SJCRH30 (cell line): Measurements from ENCODE around the gene IQGAP2. TPM values are rescaled to one million over a fixed set of nuclear protein-coding genes. Genes with fewer than 3 reads are reported as not detected.
"Not testable (repeated sequence)": the region's sequence is repeated elsewhere in the genome, so short reads cannot be mapped to it uniquely, and the experiment has no call there.

Source experiments
- DNase-seq, 2 experiments: peaks; one replicate each; pipeline ENCODE4 v3.0.0-alpha.2; 2015 to 2020
- H3K27ac ChIP-seq: fragments of 250-450 bp; sonication (Bioruptor Pico); 2 replicates; pipeline ENCODE4 v1.5.1; 2020; ENCODE audit warnings: mild to moderate bottlenecking, moderate library complexity
- H3K27me3 ChIP-seq: fragments of 250-450 bp; sonication (Bioruptor Pico); 2 replicates; pipeline ENCODE4 v1.5.1; 2020; ENCODE audit warnings: mild to moderate bottlenecking, moderate library complexity
- H3K36me3 ChIP-seq: fragments of 250-450 bp; sonication (Bioruptor Pico); 2 replicates; pipeline ENCODE4 v1.5.1; 2020; ENCODE audit warnings: mild to moderate bottlenecking, moderate library complexity
- H3K4me1 ChIP-seq: fragments of 250-450 bp; sonication (Bioruptor Pico); 2 replicates; pipeline ENCODE4 v1.5.1; 2020; ENCODE audit warnings: mild to moderate bottlenecking, moderate library complexity
- H3K4me3 ChIP-seq: fragments of 250-450 bp; sonication (Bioruptor Pico); 2 replicates; pipeline ENCODE4 v1.5.1; 2020; ENCODE audit warnings: mild to moderate bottlenecking, moderate library complexity
- H3K9me3 ChIP-seq: fragments of 250-450 bp; sonication (Bioruptor Pico); replicated peaks from 2 replicates; pipeline ENCODE4 v1.5.1; 2020; ENCODE audit warnings: mild to moderate bottlenecking, moderate library complexity
- total RNA-seq: library from RNA; depleted of rRNA; stranded (reverse); fragments of >200 nt; shearing (Covaris generic); gene quantifications from 2 replicates; pipeline ENCODE4 v1.2.3, GENCODE V29; 2014

Gene IQGAP2
- total RNA-seq, 1 experiment from 2014 or later, result 11.4 TPM

- Histone ChIP-seq H3K4me3 (no peak overlapping the region), H3K27me3 (no peaks in the 10 kb centered on the region), H3K36me3 (no peaks in the 10 kb centered on the region), H3K27ac (no peak overlapping the region), H3K9me3 (no peaks in the 10 kb centered on the region), H3K4me1 (no peaks in the 10 kb centered on the region)
- no peak for DNase-seq
These were observed 143.5 kb downstream of the IQGAP2 start for GRCh38 chr5:76546497-76547102.

- H3K4me3 ChIP-seq, result no peak overlapping the region
- no peaks in the 10 kb centered on the region for H3K36me3 ChIP-seq
- H3K9me3 ChIP-seq, result no peaks in the 10 kb centered on the region
- no peak for DNase-seq
- H3K27me3 ChIP-seq, result no peaks in the 10 kb centered on the region
- no peaks in the 10 kb centered on the region for H3K4me1 ChIP-seq
- H3K27ac ChIP-seq, result no peak overlapping the region
These were observed 144.3 kb downstream of the IQGAP2 start for GRCh38 chr5:76547242-76547890.

GRCh38 chr5:76547891-76548524, 144.9 kb downstream of the IQGAP2 start:
- DNase-seq, result no peak
- no peak overlapping the region for H3K27ac ChIP-seq
- no peaks in the 10 kb centered on the region for H3K36me3 ChIP-seq
- no peak overlapping the region for H3K4me3 ChIP-seq
- H3K4me1 ChIP-seq, result no peaks in the 10 kb centered on the region
- H3K9me3 ChIP-seq, result no peaks in the 10 kb centered on the region
- no peaks in the 10 kb centered on the region for H3K27me3 ChIP-seq

DNA sequence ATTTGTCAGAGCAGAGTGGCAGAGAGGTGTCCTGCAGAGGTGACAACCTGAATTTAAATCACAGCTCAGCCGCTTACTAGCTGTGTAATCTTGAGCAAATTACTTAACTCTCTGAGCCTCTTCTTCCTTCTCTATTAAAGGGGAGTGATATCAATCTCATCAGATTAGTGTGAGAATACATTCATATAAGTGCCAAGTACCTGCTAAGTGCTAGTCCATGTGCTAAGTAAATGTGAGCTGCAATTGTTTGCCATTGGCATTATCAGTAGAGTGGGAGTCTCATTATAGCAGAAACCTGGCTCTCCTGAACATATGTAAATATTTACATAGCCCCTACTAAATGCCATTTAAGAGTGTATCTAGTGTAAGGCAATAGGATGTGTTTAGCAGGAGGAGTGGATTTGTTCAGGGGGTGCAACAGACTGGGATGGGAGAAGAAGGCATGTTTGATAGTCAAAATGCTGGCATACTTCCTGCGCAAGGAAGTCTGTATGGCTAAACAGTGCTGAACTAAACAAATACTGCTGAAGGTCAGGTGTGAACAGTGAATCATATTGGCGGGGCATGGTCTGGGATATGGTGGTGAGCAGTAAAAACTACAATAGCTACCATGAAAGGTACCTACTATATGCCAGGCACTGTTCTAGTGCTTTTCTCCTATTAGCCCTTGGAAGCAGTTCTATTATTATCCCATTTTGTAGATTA, 145.6 kb downstream of the IQGAP2 start:
- DNase-seq, result no peak
- H3K9me3 ChIP-seq, result no peaks in the 10 kb centered on the region
- no peak overlapping the region for H3K4me3 ChIP-seq
- H3K27me3 ChIP-seq, result no peaks in the 10 kb centered on the region
- H3K27ac ChIP-seq, result no peak overlapping the region
- no peaks in the 10 kb centered on the region for H3K4me1 ChIP-seq
- no peaks in the 10 kb centered on the region for H3K36me3 ChIP-seq

GRCh38 chr5:76550881-76551280, 147.8 kb downstream of the IQGAP2 start:
- DNase-seq, H3K36me3 ChIP-seq, H3K4me3 ChIP-seq: not testable (repeated sequence)

DNA sequence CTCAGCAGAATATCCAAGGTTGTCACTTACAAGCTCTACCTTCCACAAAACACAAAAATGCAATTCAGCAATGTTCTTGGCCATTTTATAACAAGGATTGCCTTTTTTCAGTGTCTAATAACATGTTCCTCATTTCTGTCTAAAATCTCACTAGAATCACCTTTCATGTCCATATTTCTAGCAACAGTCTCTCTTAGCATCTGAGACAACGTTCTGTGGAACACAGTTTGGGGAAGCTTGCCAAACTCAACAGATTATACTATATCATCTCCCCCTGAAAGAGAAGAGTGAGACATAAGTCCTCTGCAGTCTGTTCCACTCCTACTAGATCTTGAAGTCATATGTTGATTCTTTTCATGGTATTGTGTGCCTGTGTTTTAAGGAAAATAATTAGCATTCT, 149.5 kb downstream of the IQGAP2 start:
- no peak for DNase-seq
- no peaks in the 10 kb centered on the region for H3K9me3 ChIP-seq
- no peaks in the 10 kb centered on the region for H3K27me3 ChIP-seq
- H3K36me3 ChIP-seq, result no peaks in the 10 kb centered on the region
- H3K4me3 ChIP-seq, result no peak overlapping the region
- H3K4me1 ChIP-seq, result no peaks in the 10 kb centered on the region
- no peak overlapping the region for H3K27ac ChIP-seq

More at GRCh38 chr5:76550881-76551280, 147.8 kb downstream of the IQGAP2 start:
- H3K27ac ChIP-seq, H3K4me1 ChIP-seq, H3K9me3 ChIP-seq, H3K27me3 ChIP-seq: not testable (repeated sequence)

DNA sequence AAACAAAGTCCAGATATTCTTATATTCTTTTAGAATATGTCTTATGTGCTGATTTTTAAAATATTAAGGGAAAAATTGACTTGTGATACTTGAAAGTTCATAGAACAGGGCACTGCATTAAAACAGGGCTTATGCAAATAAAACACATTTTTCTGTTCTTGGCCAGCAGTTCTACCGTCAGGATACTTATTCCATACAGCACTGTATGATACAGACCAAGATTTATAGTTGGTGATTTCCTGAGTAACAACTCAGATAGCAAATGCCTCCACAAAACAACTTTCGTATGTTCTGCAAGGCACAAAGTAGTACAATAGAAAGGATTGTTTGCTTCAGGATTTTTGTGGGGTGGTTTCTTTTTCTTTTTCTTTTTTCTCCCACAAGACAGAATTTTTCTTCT, 150.2 kb downstream of the IQGAP2 start:
- H3K4me1 ChIP-seq, result no peaks in the 10 kb centered on the region
- no peaks in the 10 kb centered on the region for H3K36me3 ChIP-seq
- DNase-seq, result no peak
- no peak overlapping the region for H3K27ac ChIP-seq
- no peaks in the 10 kb centered on the region for H3K27me3 ChIP-seq
- H3K4me3 ChIP-seq, result no peak overlapping the region
- no peaks in the 10 kb centered on the region for H3K9me3 ChIP-seq

DNA sequence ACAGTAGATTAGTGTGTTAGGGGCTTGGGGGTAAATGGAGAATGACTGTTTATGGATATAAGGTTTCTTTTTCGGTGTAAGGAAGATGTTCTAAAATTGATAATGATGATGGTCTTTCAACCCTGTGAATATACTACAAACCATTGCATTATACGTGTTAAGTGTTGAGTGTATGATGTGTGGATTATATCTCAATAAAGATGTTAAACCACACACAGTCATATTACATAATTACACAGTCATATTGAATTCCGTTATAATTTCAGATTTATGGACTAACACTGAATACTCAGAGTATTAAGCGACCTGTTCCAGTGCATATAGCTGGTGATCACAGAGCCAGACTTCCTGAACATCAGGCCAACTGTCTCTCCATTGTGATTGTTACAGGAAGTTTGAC, 152.0 kb downstream of the IQGAP2 start:
- H3K27ac ChIP-seq, result no peak overlapping the region
- H3K27me3 ChIP-seq, result no peaks in the 10 kb centered on the region
- H3K36me3 ChIP-seq, result no peaks in the 10 kb centered on the region
- no peaks in the 10 kb centered on the region for H3K9me3 ChIP-seq
- H3K4me3 ChIP-seq, result no peak overlapping the region
- H3K4me1 ChIP-seq, result no peaks in the 10 kb centered on the region
- no peak for DNase-seq

GRCh38 chr5:76555717-76556116, 152.6 kb downstream of the IQGAP2 start:
- H3K9me3 ChIP-seq, result no peaks in the 10 kb centered on the region
- H3K27me3 ChIP-seq, result no peaks in the 10 kb centered on the region
- no peaks in the 10 kb centered on the region for H3K36me3 ChIP-seq
- no peak overlapping the region for H3K4me3 ChIP-seq
- H3K4me1 ChIP-seq, result no peaks in the 10 kb centered on the region
- no peak for DNase-seq
- H3K27ac ChIP-seq, result no peak overlapping the region

DNA sequence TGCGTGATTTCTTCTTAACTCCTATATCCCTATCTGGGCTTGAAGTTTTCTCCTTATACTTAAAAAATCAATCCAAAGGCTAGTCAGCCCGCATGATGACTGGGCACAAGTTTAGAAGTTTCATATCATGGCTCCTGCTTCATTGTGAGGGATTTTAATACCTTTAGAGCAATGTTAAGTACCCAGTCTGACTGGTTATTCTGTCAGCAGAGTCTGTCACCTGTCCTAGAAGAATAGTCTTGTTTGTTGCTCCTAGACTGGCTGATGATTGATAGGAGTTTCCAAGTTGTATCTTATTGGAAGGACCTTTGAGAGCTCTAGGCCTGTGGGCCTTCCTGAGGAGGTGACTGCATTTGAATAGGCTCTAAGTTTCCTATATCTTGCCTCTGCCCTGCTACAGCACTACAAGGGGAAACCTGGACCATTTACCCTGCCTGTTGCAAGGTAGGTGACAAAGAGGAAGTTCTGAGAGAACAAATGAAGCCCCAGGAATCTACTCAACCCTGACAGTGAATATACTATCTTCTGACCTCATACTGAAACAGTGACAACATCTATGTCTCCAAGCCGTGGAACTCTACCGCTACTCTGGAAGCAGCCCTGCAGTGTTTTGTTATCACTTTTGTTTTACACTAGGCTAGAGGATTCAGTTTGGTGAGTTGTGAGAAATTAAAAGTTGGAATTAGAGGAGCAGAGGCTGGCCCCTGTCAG, 153.6 kb downstream of the IQGAP2 start:
- no peak overlapping the region for H3K4me3 ChIP-seq
- no peaks in the 10 kb centered on the region for H3K9me3 ChIP-seq
- no peaks in the 10 kb centered on the region for H3K27me3 ChIP-seq
- no peaks in the 10 kb centered on the region for H3K4me1 ChIP-seq
- H3K27ac ChIP-seq, result no peak overlapping the region
- DNase-seq, result no peak
- H3K36me3 ChIP-seq, result no peaks in the 10 kb centered on the region

- Histone ChIP-seq H3K9me3 (no peaks in the 10 kb centered on the region), H3K4me1 (no peaks in the 10 kb centered on the region), H3K27ac (no peak overlapping the region), H3K36me3 (no peaks in the 10 kb centered on the region), H3K27me3 (peaks cover 14% of the 10 kb centered on the region; the same call in 1 of the 2 replicates), H3K4me3 (no peak overlapping the region)
- DNase-seq, result no peak
These were observed 158.1 kb downstream of the IQGAP2 start for GRCh38 chr5:76560952-76561891.

GRCh38 chr5:76561959-76562358, 158.9 kb downstream of the IQGAP2 start:
- no peak for DNase-seq
- no peak overlapping the region for H3K4me3 ChIP-seq
- no peak overlapping the region for H3K27ac ChIP-seq
- H3K4me1 ChIP-seq, result no peaks in the 10 kb centered on the region
- no peaks in the 10 kb centered on the region for H3K9me3 ChIP-seq
- H3K36me3 ChIP-seq, result no peaks in the 10 kb centered on the region
- peaks cover 16% of the 10 kb centered on the region for H3K27me3 ChIP-seq

DNA sequence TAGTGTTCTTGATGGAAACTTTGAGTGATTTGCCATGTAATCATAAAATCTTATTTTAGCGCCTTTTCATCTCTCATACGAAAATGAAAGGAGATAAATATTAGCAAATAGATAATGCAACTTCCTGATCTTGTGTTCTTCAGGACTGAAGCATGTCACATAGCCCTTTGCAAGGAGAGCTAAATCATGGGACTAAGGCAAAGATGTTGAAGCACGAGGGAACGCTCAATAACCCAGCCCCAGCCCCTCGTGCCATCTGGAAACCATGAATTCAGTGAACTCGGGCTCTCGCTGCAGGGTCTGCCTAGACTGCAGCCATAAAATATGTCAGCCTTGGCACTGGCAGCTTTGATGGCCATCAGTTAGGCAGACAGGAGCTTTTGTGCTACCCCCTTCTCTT, 161.9 kb downstream of the IQGAP2 start:
- H3K4me3 ChIP-seq, result no peak overlapping the region
- H3K4me1 ChIP-seq, result no peaks in the 10 kb centered on the region
- H3K9me3 ChIP-seq, result no peaks in the 10 kb centered on the region
- no peaks in the 10 kb centered on the region for H3K36me3 ChIP-seq
- no peak for DNase-seq
- no peak overlapping the region for H3K27ac ChIP-seq
- H3K27me3 ChIP-seq, result peaks cover 17% of the 10 kb centered on the region

GRCh38 chr5:76570153-76570552, 167.1 kb downstream of the IQGAP2 start:
- no peaks in the 10 kb centered on the region for H3K9me3 ChIP-seq
- H3K27ac ChIP-seq, result no peak overlapping the region
- no peak for DNase-seq

More at GRCh38 chr5:76570153-76570552, 167.1 kb downstream of the IQGAP2 start:
- H3K4me3 ChIP-seq, result no peak overlapping the region
- peaks cover 4% of the 10 kb centered on the region; the same call in 1 of the 2 replicates for H3K27me3 ChIP-seq
- H3K36me3 ChIP-seq, result no peaks in the 10 kb centered on the region
- H3K4me1 ChIP-seq, result no peaks in the 10 kb centered on the region
